Epithelial cell of proximal tubule (primary cell): ENCODE data around the gene CCDC174. TPM values are rescaled to one million over a fixed set of nuclear protein-coding genes. Genes with fewer than 3 reads are reported as not detected.
"Not testable (repeated sequence)": the region's sequence is repeated elsewhere in the genome, so short reads cannot be mapped to it uniquely, and the experiment has no call there.

Experiments used
- DNase-seq: peaks from one replicate; pipeline ENCODE4 v3.0.0-alpha.2; 2011; ENCODE audit warnings: low read depth
- H3K4me3 ChIP-seq: 2 replicates; pipeline ENCODE4 v1.5.1; 2011; ENCODE audit warnings: low read depth, mild to moderate bottlenecking, low read length
- total RNA-seq: library from RNA; depleted of rRNA; stranded (reverse); fragments of >200 nt; gene quantifications from 2 replicates; pipeline ENCODE4 v1.2.3, GENCODE V29; 2015
- TF ChIP-seq, protein P1 (sequence below): conservative IDR thresholded peaks from 2 replicates; pipeline ENCODE4 v1.5.1; 2012; ENCODE audit warnings: low read depth, mild to moderate bottlenecking, low read length

The CCDC174 gene
- total RNA-seq, 1 donor from 2014 or later = 8.0 TPM

DNA sequence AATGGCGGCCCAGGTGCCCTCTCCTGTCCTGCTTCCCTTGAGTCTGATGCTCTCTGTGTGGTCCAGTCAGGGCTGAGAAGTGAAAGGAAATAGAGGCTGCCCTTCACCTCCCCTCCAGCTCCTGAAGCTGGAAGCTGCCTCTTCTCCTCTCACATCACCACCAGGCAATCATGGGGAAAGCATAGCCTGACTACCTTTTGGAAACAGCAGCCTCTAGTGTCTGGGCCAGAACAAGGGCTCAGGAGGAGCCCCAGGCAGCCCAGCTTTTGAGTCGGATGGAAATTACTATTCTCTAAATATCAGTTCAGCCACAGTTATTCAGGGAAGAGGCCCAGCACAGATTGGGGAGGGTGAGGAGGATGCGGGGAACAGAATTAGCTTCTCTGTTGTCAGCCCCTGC, 43.3 kb upstream of the CCDC174 start:
- no peak for DNase-seq
- H3K4me3 ChIP-seq = no peak overlapping the region
- TF ChIP-seq, protein P1, sequence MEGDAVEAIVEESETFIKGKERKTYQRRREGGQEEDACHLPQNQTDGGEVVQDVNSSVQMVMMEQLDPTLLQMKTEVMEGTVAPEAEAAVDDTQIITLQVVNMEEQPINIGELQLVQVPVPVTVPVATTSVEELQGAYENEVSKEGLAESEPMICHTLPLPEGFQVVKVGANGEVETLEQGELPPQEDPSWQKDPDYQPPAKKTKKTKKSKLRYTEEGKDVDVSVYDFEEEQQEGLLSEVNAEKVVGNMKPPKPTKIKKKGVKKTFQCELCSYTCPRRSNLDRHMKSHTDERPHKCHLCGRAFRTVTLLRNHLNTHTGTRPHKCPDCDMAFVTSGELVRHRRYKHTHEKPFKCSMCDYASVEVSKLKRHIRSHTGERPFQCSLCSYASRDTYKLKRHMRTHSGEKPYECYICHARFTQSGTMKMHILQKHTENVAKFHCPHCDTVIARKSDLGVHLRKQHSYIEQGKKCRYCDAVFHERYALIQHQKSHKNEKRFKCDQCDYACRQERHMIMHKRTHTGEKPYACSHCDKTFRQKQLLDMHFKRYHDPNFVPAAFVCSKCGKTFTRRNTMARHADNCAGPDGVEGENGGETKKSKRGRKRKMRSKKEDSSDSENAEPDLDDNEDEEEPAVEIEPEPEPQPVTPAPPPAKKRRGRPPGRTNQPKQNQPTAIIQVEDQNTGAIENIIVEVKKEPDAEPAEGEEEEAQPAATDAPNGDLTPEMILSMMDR = peak; percentile 47

DNA sequence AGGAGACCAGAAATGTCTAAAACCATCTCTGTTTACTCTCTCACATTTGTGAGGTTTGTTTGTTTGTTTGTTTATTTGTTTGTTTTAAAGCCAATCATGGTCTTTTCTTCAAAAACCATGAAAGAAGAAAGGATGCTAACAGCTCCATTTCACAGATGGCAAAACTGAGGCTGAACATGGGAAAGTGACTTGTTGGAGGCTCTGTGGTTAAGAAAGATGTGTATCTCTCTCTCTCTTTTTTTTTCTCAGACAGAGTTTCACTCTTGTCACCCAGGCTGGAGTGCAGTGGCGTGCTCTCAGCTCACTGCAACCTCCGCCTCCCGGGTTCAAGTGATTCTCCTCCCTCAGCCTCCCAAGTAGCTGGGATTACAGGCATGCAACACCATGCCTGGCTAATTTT, 42.5 kb upstream of the CCDC174 start:
- DNase-seq, H3K4me3 ChIP-seq: not testable (repeated sequence)

DNA sequence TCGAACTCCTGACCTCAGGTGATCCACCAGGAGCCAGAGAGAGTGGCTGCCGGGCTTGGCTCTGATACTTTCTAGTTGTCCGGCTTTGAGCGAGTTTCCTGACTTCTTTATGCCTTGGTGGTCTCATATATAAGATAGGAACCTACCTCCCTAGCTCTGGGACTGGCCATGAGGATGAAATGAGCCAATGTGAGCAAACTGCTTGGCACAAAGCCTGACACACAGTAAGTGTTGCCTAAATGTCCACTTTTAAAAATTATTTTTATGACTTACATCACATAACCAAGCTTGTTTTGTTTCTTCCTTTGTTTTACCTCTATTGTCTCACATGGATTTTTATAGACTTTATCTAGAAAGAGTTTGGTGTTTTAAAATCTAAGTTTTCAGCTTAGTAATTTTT, 42.1 kb upstream of the CCDC174 start:
- TF ChIP-seq, protein P1 = no peak
- no peak overlapping the region for H3K4me3 ChIP-seq
- no peak for DNase-seq

DNA sequence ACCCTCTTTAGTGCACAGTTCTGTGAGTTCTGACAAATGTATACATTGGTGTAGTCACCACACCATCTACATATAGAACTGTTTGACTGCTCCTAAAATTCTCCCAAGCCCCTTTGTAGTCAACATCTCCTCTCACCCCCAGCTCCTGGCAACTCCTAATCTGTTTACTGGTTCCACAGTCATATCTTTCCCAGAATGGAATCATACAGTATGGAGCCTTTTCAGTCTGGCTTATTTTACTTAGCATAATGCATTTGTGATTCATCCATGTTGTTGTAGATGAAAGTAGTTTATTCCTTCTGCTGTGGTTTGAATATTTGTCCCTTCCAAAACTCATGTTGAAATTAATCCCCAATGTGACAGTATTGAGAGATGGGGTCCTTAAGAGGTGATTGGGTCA, 41.6 kb upstream of the CCDC174 start:
- TF ChIP-seq, protein P1 = no peak
- H3K4me3 ChIP-seq = no peak overlapping the region
- no peak for DNase-seq

DNA sequence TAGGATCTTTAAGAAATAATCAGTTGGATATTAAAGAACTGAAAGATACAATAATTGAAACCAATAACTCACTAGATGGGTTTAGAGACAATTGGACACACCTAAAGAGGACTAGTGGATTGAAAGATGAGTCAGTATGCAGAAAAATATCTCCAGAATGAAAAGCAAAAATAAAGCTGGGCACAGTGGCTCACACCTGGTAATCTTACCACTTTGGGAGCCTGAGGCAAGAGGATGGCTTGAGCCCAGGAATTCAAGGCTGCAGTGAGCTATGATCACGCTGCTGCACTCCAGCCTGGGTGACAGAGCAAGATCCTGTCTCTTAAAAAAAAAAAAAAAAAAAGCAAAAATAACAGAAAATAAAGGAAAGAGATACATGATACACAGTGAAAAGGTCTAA, 37.4 kb upstream of the CCDC174 start:
- TF ChIP-seq, protein P1 = no peak
- DNase-seq = no peak
- no peak overlapping the region for H3K4me3 ChIP-seq

DNA sequence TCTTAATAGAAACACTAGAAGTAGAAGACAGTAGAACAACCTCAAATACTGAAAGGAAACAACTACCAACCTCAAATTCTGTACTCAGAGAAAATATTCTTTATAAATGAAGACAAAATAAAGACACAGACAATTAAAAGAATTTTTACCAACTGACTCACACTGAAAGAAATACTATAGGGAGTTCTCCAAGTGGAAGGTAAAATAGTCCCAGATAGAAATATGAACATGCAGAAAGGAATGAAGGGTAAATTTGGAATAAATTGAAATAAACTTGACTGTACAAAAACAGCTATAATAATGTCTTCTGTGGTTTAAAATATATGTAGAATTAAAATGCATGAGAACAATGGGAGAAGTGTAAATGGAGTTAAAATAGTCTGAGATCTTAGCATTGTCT, 36.7 kb upstream of the CCDC174 start:
- H3K4me3 ChIP-seq = no peak overlapping the region
- TF ChIP-seq, protein P1 = no peak
- DNase-seq = no peak

DNA sequence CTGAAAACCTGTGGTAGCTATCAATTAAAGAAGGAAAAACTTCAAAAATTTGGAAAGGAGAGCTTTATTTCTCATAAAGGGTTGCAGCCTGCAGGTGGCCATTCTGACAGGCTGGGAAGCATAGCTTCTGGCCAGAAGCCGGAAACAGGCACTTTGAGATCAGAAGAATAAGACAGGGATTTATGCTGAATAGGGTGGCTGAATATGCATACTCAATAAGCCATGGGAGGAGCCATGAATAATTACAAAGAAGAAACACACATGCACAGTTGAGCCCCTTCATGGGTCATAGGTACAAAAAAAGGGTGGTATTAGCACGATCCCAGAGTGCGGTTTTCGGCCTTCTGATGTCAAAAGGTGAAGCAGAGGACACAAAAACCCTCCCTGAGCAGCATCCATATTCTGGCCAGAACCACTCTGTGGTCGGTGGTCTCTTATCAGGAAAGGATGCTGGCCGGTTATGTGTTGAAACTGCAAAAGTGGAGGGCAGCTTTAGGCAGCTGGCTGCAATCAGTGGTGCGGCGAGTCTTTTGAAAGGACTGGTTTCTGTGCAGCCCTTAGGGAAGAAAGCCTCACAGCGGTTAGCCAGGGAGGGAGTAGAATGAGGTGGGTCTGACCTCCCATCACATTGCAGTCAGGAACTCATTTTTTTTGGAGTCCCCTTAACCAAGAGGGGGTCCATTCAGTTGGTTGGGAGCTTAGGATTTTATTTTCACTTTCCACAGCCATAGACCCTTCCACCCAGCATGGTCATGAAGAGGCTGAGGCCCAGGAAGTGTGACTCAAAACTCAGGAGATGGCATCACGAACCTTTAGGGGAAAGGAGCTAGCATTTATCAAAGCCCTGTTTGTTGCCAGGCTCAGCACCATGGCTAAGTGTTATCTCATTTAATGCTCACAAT, 34.7 kb upstream of the CCDC174 start:
- DNase-seq = no peak
- TF ChIP-seq, protein P1 = no peak
- H3K4me3 ChIP-seq = no peak overlapping the region
